ENCODE data around the gene NR3C2. TPM values are rescaled to one million over a fixed set of nuclear protein-coding genes. Genes with fewer than 3 reads are reported as not detected.

NR3C2 gene
- total and polyA plus RNA-seq, 2 of the 4 experiments (the other 2 are of a cell fraction) = 1.1 to 2.3 TPM

GRCh38 chr4:148438047-148438446, 4.2 kb downstream of the NR3C2 start:
- ATAC-seq (ENCODE audit: low read depth) (no peak), DNase-seq (no peak)
- Histone ChIP-seq H3K56ac (ENCODE audit: extremely low read depth, insufficient read depth, low read length) (no peak overlapping the region), H3K14ac (replicated peaks; ENCODE audit: low read depth, low read length) (no peak overlapping the region), H3K4me2 (ENCODE audit: low read depth, low read length) (no peak overlapping the region), H2BK5ac (ENCODE audit: low read depth, low read length, poor library complexity, severe bottlenecking) (no peak overlapping the region), H3K4ac (ENCODE audit: low read depth, low read length) (no peak overlapping the region), H2BK20ac (ENCODE audit: low read depth, low read length) (no peak overlapping the region), H2BK120ac (ENCODE audit: low read depth, low read length) (no peak overlapping the region), H3K23ac (ENCODE audit: low read depth, low read length) (no peak overlapping the region), H3K36me3 (ENCODE audit: control insufficient read depth, insufficient read depth, low read length) (no peaks in the 10 kb centered on the region), H2AK5ac (ENCODE audit: low read depth, low read length) (no peak overlapping the region), H3K9me1 (ENCODE audit: insufficient read depth, low read length) (no peaks in the 10 kb centered on the region), H3K9me3 (ENCODE audit: control insufficient read depth, insufficient read depth, low read length) (no peaks in the 10 kb centered on the region), H4K20me1 (ENCODE audit: insufficient read depth, low read length) (no peaks in the 10 kb centered on the region), H3K27me3 (ENCODE audit: control insufficient read depth, insufficient read depth, low read length) (peaks cover 8% of the 10 kb centered on the region), H2BK15ac (ENCODE audit: low read depth, low read length) (no peak overlapping the region), H2AK9ac (replicated peaks; ENCODE audit: low read depth, low read length, poor library complexity) (no peak overlapping the region), H3K4me3 (ENCODE audit: insufficient read depth, low read depth, low read length) (no peak overlapping the region), H4K5ac (ENCODE audit: low read depth, low read length) (no peak overlapping the region), H4K91ac (ENCODE audit: insufficient read depth, low read depth, low read length) (no peak overlapping the region), H2AFZ (replicated peaks; ENCODE audit: low read length, poor library complexity) (no peak overlapping the region), H4K8ac (ENCODE audit: low read depth in 2 of 2, low read length in 2 of 2) (no peak overlapping the region), H3K4me1 (ENCODE audit: control insufficient read depth, insufficient read depth, low read length) (no peaks in the 10 kb centered on the region), H3K79me1 (ENCODE audit: low read depth in 1 of 2, low read length in 2 of 2) (no peaks in the 10 kb centered on the region), H3K27ac (ENCODE audit: insufficient read depth, low read length) (no peak overlapping the region), H3K18ac (ENCODE audit: low read depth, low read length) (no peak overlapping the region), H3K9ac (ENCODE audit: low read depth, low read length) (no peak overlapping the region)
- TF ChIP-seq RCOR1 (IDR thresholded peaks at IDR 0.05; ENCODE audit: insufficient replicate concordance, low read length) (no peak), CEBPB (IDR thresholded peaks at IDR 0.05; ENCODE audit: low read depth, low read length) (no peak), BHLHE40 (IDR thresholded peaks at IDR 0.05; ENCODE audit: low read depth, low read length) (no peak), RAD21 (IDR thresholded peaks at IDR 0.05; ENCODE audit: low read length) (no peak), MAZ (IDR thresholded peaks at IDR 0.05; ENCODE audit: borderline replicate concordance, low read depth, low read length) (no peak), USF2 (IDR thresholded peaks at IDR 0.05; ENCODE audit: low read depth, low read length) (no peak), MAFK (IDR thresholded peaks at IDR 0.05; ENCODE audit: low read depth, low read length) (no peak), NFE2L2 (IDR thresholded peaks at IDR 0.05; ENCODE audit: low read depth, low read length) (no peak)
- WGBS, 2 experiments (ENCODE audit: extremely low coverage in 2 of 2, insufficient read length in 1 of 2) = no CpG with 5 or more reads among the region's 2 CpGs
- intact Hi-C loops (cut with micrococcal nuclease) (no loop called here), in situ Hi-C loops (cut with MboI; ENCODE audit: low sequenced_read_pairs) (no loop called here), dilution Hi-C loops (cut with HindIII; ENCODE audit: low sequenced_read_pairs, unreplicated experiment) (no loop called here)
- BruUV-seq (replicated peaks) = no TSS peak
- ChIA-PET CTCF (no interaction called here), POLR2A (ENCODE audit: unreplicated experiment) (no interaction called here)

All from IMR-90 (cell line).